ENCODE measurements around the gene NUMB. TPM values are rescaled to one million over a fixed set of nuclear protein-coding genes. Genes with fewer than 3 reads are reported as not detected.

Gene NUMB
- total RNA-seq, 4 donors from 2014 or later, result 105 to 125 (median 117) TPM

DNA sequence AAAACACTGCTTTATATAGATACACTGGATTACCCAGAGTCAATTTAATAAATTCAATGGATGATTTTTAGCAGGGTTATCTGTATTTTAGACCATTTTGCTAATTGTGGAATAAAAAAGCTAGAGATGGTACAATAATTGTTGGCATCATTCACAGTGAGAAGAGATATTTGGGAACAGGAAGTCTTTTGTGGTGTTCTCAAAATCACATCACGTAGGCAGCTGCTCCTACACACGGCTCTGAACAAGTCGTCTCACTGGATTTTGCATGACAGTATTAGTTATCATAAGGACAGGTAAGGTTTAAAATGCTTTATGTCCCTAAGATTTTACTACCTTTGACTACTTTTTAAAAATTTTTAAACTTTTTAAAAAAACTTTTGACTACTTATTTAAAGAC is 169.0 kb downstream of the NUMB start:
- Histone ChIP-seq H3K9me3 (no peaks in the 10 kb centered on the region), H3K27ac (no peak overlapping the region), H3K36me3 (peaks cover 0 to 52% (median 0%) of the 10 kb centered on the region in 3 donors), H3K27me3 (no peaks in the 10 kb centered on the region), H3K4me1 (no peaks in the 10 kb centered on the region), H3K4me3 (no peak overlapping the region)
- TF ChIP-seq, protein P1, sequence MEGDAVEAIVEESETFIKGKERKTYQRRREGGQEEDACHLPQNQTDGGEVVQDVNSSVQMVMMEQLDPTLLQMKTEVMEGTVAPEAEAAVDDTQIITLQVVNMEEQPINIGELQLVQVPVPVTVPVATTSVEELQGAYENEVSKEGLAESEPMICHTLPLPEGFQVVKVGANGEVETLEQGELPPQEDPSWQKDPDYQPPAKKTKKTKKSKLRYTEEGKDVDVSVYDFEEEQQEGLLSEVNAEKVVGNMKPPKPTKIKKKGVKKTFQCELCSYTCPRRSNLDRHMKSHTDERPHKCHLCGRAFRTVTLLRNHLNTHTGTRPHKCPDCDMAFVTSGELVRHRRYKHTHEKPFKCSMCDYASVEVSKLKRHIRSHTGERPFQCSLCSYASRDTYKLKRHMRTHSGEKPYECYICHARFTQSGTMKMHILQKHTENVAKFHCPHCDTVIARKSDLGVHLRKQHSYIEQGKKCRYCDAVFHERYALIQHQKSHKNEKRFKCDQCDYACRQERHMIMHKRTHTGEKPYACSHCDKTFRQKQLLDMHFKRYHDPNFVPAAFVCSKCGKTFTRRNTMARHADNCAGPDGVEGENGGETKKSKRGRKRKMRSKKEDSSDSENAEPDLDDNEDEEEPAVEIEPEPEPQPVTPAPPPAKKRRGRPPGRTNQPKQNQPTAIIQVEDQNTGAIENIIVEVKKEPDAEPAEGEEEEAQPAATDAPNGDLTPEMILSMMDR (IDR thresholded peaks at IDR 0.05), result no peak
- TF ChIP-seq POLR2A (IDR thresholded peaks at IDR 0.05), result no peak
- DNase-seq, result no peak

- Histone ChIP-seq H3K27me3 (no peaks in the 10 kb centered on the region), H3K9me3 (no peaks in the 10 kb centered on the region), H3K4me1 (no peaks in the 10 kb centered on the region), H3K36me3 (peaks cover 0 to 65% (median 0%) of the 10 kb centered on the region in 3 donors), H3K4me3 (no peak overlapping the region), H3K27ac (no peak overlapping the region)
- TF ChIP-seq POLR2A (IDR thresholded peaks at IDR 0.05), result no peak
- TF ChIP-seq, protein P1 (IDR thresholded peaks at IDR 0.05), result no peak
- DNase-seq, result no peak
Observed at GRCh38 chr14:73287071-73287470, 171.3 kb downstream of the NUMB start.

GRCh38 chr14:73286598-73286997 is 171.7 kb downstream of the NUMB start:
- no peaks in the 10 kb centered on the region for H3K4me1 ChIP-seq
- TF ChIP-seq POLR2A (IDR thresholded peaks at IDR 0.05), result no peak
- TF ChIP-seq, protein P1 (IDR thresholded peaks at IDR 0.05), result no peak
- no peak overlapping the region for H3K4me3 ChIP-seq
- no peak for DNase-seq
- peaks cover 0 to 65% (median 0%) of the 10 kb centered on the region in 3 donors for H3K36me3 ChIP-seq
- H3K27me3 ChIP-seq, result no peaks in the 10 kb centered on the region
- no peaks in the 10 kb centered on the region for H3K9me3 ChIP-seq
- H3K27ac ChIP-seq, result no peak overlapping the region

DNA sequence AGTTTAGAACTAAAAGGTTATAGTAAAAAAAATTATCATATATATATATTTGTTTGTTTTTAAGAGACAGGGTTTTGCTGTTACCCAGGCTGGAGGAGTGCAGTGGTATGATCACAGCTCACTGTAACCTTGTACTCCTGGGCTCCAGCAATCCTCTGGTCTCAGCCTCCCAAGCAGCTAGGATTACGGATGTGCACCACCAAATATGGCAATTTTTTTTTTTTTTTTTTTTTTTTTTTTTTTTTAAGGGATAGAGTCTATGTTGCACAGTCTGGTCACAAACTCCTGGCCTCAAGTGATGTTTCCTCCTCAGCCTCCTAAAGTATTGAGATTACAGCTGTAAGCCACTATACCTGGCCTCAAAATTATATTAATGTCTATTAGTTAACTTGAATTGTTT is 172.4 kb downstream of the NUMB start:
- Histone ChIP-seq H3K9me3 (no peaks in the 10 kb centered on the region), H3K36me3 (peaks cover 0 to 65% (median 0%) of the 10 kb centered on the region in 3 donors), H3K27ac (no peak overlapping the region), H3K4me3 (no peak overlapping the region), H3K4me1 (no peaks in the 10 kb centered on the region), H3K27me3 (no peaks in the 10 kb centered on the region)
- no peak for DNase-seq
- TF ChIP-seq, protein P1 (IDR thresholded peaks at IDR 0.05), result no peak
- TF ChIP-seq POLR2A (IDR thresholded peaks at IDR 0.05), result no peak

- Histone ChIP-seq H3K4me1 (no peaks in the 10 kb centered on the region), H3K4me3 (no peak overlapping the region), H3K9me3 (no peaks in the 10 kb centered on the region), H3K27me3 (no peaks in the 10 kb centered on the region), H3K27ac (no peak overlapping the region), H3K36me3 (peaks cover 0 to 80% (median 3%) of the 10 kb centered on the region in 3 donors)
- no peak for DNase-seq
- no peak for TF ChIP-seq POLR2A (IDR thresholded peaks at IDR 0.05)
- TF ChIP-seq, protein P1 (IDR thresholded peaks at IDR 0.05), result no peak
Observed at GRCh38 chr14:73283608-73284379, 174.6 kb downstream of the NUMB start.
